Measurements from ENCODE around the gene KCNJ9. TPM values are rescaled to one million over a fixed set of nuclear protein-coding genes. Genes with fewer than 3 reads are reported as not detected.

Gene KCNJ9
- total RNA-seq, 6 experiments from 2014 or later: not detected

DNA sequence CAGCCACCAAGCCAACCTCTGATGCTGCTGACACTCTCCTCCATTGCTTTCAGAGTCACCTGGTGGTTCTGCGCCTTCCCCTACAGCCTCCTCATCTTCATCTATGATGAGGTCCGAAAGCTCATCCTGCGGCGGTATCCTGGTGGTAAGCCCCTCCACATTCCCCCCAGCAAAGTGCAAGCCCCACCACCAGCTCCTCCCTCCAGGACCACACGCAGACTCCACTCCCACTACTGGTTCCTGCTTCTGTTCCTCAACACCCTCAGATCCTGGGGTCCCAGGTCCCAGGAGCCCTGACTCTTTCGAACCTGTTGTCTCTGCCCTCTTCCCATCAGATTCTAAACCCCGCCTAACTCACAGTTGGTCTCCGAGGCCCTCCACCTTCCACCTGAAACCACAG is 58.5 kb downstream of the KCNJ9 start:
- H3K27ac Mint-ChIP-seq: no peak overlapping the region

More for the DNA sequence above, 58.5 kb downstream of the KCNJ9 start:
- no peaks in the 10 kb centered on the region for H3K9me3 Mint-ChIP-seq
- H3K4me3 Mint-ChIP-seq: no peak overlapping the region
- no peaks in the 10 kb centered on the region for H3K36me3 Mint-ChIP-seq (ENCODE audit: low read depth)
- peaks cover 3% of the 10 kb centered on the region for H3K4me1 Mint-ChIP-seq (ENCODE audit: low read depth)
- DNase-seq: no peak
- H3K27me3 Mint-ChIP-seq (ENCODE audit: insufficient read depth): peaks cover 52% of the 10 kb centered on the region
- TF ChIP-seq CTCF (IDR thresholded peaks at IDR 0.05): no peak

Other genes starting within 250 kb of the KCNJ9 start
- gene VSIG8, start 218.9 kb upstream of the KCNJ9 start, total RNA-seq (2021; fragmentation: NEBNext Ultra II Directional; extraction: Animal tissue kit (Norgen Biotek cat#: 25700)): not detected
- gene CFAP45, start 181.4 kb upstream of the KCNJ9 start, total RNA-seq (2021; fragmentation: NEBNext Ultra II Directional; extraction: Animal tissue kit (Norgen Biotek cat#: 25700)): 1 to 10 TPM in 4 of 6 experiments, under 1 TPM in 2; 0.94 to 2.5 (median 1.2) TPM
- 100 to 1,000 TPM; 560 to 914 (median 815) TPM for gene TAGLN2, start 156.0 kb upstream of the KCNJ9 start, total RNA-seq (2021; fragmentation: NEBNext Ultra II Directional; extraction: Animal tissue kit (Norgen Biotek cat#: 25700))
- gene IGSF9, start 135.9 kb upstream of the KCNJ9 start, total RNA-seq (2021; fragmentation: NEBNext Ultra II Directional; extraction: Animal tissue kit (Norgen Biotek cat#: 25700)): not detected
- under 1 TPM in 3 of 6 experiments, not detected in 3; 0.41 to 0.51 (median 0.46) TPM for gene SLAMF9, start 127.3 kb upstream of the KCNJ9 start, total RNA-seq (2021; fragmentation: NEBNext Ultra II Directional; extraction: Animal tissue kit (Norgen Biotek cat#: 25700))
- gene PIGM, start 49.5 kb upstream of the KCNJ9 start, total RNA-seq (2021; fragmentation: NEBNext Ultra II Directional; extraction: Animal tissue kit (Norgen Biotek cat#: 25700)): 1 to 10 TPM; 6.7 to 8.4 (median 7.7) TPM
- not detected for gene KCNJ10, start 11.4 kb upstream of the KCNJ9 start, total RNA-seq (2021; fragmentation: NEBNext Ultra II Directional; extraction: Animal tissue kit (Norgen Biotek cat#: 25700))
- 10 to 100 TPM in 5 of 6 experiments, 1 to 10 TPM in 1; 9.6 to 12.9 (median 11.2) TPM for gene IGSF8, start 17.1 kb downstream of the KCNJ9 start, total RNA-seq (2021; fragmentation: NEBNext Ultra II Directional; extraction: Animal tissue kit (Norgen Biotek cat#: 25700))
- gene ATP1A2, start 34.2 kb downstream of the KCNJ9 start, total RNA-seq (2021; fragmentation: NEBNext Ultra II Directional; extraction: Animal tissue kit (Norgen Biotek cat#: 25700)): under 1 TPM in 5 of 6 experiments, not detected in 1; 0.09 to 0.17 (median 0.14) TPM
- not detected for gene ATP1A4, start 70.1 kb downstream of the KCNJ9 start, total RNA-seq (2021; fragmentation: NEBNext Ultra II Directional; extraction: Animal tissue kit (Norgen Biotek cat#: 25700))
- under 1 TPM in 3 of 6 experiments, not detected in 3; 0.14 to 0.35 (median 0.19) TPM for gene CASQ1, start 109.0 kb downstream of the KCNJ9 start, total RNA-seq (2021; fragmentation: NEBNext Ultra II Directional; extraction: Animal tissue kit (Norgen Biotek cat#: 25700))
- gene PEA15, start 123.8 kb downstream of the KCNJ9 start, total RNA-seq (2021; fragmentation: NEBNext Ultra II Directional; extraction: Animal tissue kit (Norgen Biotek cat#: 25700)): 100 to 1,000 TPM; 448 to 538 (median 470) TPM
- 10 to 100 TPM; 65.9 to 73.0 (median 70.1) TPM for gene DCAF8, start 181.0 kb downstream of the KCNJ9 start, total RNA-seq (2021; fragmentation: NEBNext Ultra II Directional; extraction: Animal tissue kit (Norgen Biotek cat#: 25700))
- gene PEX19, start 203.6 kb downstream of the KCNJ9 start, total RNA-seq (2021; fragmentation: NEBNext Ultra II Directional; extraction: Animal tissue kit (Norgen Biotek cat#: 25700)): 10 to 100 TPM; 65.2 to 74.3 (median 70.5) TPM